ENCODE results near the gene TNRC6B.
"Not testable (repeated sequence)": the region's sequence is repeated elsewhere in the genome, so short reads cannot be mapped to it uniquely, and the experiment has no call there.

TNRC6B gene

DNA sequence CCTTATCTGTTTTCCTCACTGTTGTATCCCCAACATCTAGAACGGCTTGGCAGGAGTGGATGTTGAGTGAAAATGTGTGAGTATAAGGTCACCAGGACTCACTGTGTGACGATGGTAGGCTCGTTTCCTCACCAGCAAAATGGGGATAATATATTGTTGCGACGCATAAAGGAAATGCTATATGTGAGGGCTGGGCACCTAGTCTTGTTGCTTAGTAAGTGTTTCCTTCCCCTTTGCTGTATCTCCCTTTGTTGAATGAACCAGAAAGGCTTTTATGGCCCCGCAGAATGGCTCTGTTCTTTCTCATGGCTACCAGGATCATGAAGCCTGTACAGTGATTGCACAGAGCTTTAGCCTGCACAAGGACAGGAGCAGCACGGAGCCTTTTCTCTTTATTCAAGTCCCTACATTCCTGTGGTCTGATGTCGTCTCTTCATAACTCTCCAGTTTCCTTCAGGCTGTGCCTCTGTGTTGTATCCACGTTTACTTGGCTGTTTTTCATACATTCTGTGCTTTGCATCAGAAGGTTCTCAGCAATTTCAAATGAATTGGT, 5.4 kb downstream of the TNRC6B start:
- no peak for DNase-seq (ENCODE audit: low read depth)

- DNase-seq (ENCODE audit: low read depth): not testable (repeated sequence)
Observed at GRCh38 chr22:40183603-40184002, 5.9 kb downstream of the TNRC6B start.

GRCh38 chr22:40187389-40187788, 9.7 kb downstream of the TNRC6B start:
- DNase-seq (ENCODE audit: low read depth): no peak

- DNase-seq (ENCODE audit: low read depth): no peak
Observed at GRCh38 chr22:40189997-40190396, 12.3 kb downstream of the TNRC6B start.

- DNase-seq (ENCODE audit: low read depth): no peak
Observed at GRCh38 chr22:40190501-40190900, 12.8 kb downstream of the TNRC6B start.

- no peak for DNase-seq (ENCODE audit: low read depth)
Observed at GRCh38 chr22:40193429-40194421, 16.0 kb downstream of the TNRC6B start.

- DNase-seq (ENCODE audit: low read depth): no peak
Observed at GRCh38 chr22:40194656-40195055, 16.9 kb downstream of the TNRC6B start.

DNA sequence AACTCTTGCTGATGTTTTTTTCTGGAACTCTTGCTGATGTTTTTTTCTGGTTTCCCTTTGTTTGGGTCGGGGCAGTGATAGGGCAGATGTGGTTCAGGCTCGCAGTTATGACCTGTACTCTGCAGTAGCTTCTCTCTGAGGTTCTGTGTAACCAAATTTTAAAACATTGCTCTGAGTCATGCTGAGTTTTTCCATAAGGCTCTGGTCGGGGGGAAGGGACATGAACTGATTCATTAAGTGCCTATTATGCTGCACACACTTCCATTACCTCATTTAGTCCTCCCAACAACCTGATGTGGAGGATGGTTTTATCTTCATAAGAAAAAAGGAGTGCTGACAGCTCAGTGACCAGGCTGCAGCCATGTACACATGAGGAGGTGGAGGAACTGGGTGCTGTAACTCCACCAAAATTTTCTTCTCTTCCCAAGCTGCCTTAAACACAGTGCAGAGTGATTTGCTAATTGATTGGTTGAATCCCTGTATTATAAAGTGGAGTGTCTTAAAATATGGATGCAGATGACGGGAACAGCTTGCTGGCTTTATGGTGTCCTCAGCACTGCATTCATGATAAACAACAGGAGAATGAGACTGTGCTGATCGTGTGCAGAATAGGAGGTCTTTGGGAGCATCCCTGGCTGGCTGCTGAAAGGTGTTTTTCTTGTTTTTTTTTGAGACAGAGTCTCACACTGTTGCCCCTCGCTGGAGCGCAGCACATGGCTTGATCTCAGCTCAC, 19.1 kb downstream of the TNRC6B start:
- DNase-seq (ENCODE audit: low read depth): peak; percentile 83

DNA sequence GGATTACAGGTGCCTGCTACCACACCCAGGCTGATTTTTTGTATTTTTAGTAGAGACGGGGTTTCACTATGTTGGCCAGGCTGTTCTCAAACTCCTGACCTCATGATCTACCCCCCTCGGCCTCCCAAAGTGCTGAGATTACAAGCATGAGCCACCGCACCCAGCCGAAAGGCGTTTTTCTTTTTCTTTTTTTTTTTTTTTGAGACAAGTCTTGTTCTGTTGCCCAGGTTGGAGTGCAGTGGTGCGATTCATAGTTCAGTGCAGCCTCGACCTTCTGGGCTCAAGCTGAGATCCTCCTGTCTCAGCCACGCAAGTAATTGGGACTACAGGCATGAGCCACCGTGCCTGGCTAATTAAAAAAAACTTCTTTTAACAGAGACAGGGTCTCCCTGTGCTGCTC, 19.7 kb downstream of the TNRC6B start:
- not testable (repeated sequence) for DNase-seq (ENCODE audit: low read depth)

DNA sequence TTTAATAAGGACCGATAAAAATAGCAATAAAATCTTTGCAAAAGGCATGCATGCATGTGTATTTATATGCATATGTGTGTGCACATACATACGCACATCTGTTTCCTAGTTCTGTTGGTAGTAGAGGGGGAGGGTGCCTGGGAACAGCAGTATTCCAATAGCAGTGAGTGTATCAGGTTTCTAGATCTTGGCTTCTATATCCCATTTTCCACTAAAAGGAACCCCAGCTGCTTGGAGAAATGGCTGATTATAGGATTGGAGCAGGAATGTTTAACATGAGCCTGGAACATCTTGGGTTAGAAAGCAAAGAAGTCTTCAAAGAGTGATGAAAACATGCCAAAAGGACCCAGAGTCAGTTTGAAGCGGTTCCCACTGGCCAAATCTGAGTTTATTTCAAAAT, 21.0 kb downstream of the TNRC6B start:
- DNase-seq (ENCODE audit: low read depth): no peak

DNA sequence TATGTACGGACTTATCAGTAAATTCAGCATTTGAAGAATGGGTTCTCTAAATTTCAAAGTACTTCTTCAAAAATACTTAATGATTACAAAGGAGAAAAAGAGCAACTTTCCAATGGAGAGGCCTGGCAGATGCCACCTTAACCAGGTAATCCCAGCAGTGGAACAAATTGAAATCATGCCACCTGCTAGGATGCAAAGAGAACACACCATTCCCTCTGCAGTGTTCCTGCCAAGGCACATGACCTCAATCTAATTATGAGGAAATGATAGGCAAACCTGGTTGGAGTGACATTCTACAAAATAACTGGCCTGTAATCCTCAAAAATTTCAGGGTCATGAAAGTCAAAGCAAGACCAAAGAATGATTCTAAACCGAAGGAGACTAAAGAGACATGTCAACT, 21.5 kb downstream of the TNRC6B start:
- no peak for DNase-seq (ENCODE audit: low read depth)

- DNase-seq (ENCODE audit: low read depth): no peak
Observed at GRCh38 chr22:40199852-40200251, 22.1 kb downstream of the TNRC6B start.

DNA sequence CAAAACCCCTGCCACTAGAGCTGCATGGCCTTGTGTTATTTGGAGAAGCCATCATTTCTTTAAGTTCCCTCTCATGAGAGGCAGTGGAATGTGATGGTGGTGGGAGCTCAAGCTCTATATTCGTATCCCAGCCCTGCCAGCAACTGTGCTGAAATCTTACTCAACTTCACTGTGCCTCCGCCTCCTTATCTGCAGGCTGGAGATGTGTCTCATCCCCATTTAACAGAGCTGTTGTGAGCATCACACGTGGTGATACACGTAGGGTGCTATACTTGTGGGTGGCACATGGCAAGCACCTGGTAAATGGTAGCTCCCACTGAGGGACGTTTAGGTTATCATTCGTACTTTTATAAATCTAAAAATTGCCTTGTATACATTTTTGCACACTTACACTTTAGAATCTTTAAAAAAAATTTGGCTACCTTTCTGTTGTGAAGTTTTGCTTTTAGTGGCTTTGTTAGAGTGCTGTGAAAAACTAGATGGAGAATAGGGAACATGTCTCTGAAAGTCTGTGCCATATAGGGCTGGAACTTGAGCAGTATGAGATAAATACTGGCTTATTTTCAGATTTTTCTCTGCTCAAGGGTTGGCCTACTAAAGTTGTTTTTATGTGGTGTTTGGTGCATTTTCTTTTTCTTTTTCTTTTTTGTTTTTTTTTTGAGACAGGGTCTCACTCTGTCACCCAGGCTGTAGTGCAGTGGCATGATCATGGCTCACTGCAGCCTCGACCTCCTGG, 23.2 kb downstream of the TNRC6B start:
- DNase-seq (ENCODE audit: low read depth): no peak

DNA sequence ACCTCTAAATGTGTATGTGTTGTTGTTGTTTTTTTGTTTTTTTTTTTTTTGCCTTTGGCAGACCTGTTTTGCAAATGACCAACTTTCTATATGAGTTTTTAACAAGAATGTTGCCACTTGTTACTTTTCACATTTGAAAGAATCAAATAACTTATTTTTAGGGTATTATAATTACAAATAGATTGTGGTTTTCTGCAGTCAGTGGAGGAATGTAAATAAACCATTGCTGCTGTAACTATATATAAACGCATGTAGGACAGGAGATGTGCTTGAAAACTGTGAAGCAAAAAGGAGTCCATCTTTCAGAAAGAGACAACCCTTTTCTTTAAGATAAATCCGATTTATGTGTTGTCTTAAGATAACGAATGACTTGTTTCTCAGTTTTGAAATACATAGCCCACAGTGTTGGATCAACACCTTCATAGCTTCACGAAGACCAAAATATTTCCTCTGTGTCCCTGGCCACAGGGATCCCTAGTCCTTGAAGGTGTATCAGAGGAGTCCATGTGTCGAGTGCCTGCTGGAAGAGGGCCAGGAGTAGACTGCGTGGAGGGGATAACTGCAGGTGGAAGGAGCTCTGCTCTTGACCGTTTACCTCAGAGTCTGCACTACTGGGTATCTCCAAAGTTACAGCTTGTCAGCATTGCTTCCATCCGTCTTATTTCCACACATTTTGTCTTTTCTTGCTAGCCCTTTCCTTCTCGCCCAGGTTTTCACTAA, 24.7 kb downstream of the TNRC6B start:
- no peak for DNase-seq (ENCODE audit: low read depth)

GRCh38 chr22:40203572-40203971, 25.8 kb downstream of the TNRC6B start:
- no peak for DNase-seq (ENCODE audit: low read depth)

DNA sequence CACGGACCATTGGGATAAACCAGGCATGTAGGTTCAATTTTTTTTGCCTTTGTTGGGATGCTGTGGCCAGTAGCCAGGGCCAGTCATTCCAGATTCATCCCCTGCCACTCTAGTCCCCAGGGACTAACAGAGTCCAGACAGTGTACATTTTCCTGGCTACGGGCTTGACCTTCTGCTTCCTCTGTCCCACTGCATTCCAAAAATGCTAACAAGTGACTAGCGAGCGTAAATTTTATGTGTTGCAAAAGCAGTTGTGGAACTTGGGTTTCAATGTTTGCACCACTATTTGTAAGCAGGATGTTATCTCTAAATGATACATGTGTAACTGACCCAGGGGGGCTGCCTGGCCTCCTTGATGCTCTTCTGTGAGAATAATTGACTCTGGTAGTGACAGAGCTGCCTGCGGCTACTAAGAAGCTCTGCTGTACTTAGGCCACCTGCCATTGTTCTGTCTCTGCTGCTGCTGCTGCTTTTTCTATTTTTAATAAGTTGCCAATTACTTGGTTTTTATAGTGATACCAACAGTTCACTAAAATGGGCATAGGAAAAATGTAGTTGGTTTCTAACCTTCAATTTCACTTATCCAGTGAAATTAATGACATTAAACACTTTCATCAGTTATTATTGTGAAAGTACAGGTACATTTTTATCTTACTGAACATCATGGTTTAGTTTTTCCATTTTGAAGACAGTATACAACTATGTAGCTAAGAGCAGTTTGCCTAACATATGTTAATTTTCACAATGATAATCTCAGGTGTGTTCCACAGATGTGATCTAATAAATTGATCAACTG, 26.8 kb downstream of the TNRC6B start:
- DNase-seq (ENCODE audit: low read depth): peak; percentile 61

DNA sequence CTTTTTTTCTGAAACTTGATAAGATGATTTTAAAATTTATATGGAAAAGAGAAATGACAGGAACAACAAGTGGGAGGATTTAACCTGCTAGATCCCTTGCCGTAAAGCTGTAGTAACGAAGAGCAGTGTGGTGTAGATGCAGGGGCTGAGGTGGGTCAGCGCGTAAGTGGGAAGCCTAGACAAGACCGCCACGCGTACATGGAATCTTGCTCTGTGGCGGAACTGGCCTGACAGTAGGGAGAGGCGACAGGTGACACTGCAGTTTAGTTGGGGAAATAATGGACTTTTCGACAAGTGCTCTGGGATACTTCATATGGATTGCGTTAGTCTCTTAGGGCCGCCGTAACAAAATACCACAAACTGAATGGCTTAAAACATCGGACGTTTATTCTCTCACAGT, 28.8 kb downstream of the TNRC6B start:
- no peak for DNase-seq (ENCODE audit: low read depth)

- DNase-seq (ENCODE audit: low read depth): no peak
Observed at GRCh38 chr22:40210818-40211217, 33.1 kb downstream of the TNRC6B start.

- no peak for DNase-seq (ENCODE audit: low read depth)
Observed at GRCh38 chr22:40211476-40212054, 33.8 kb downstream of the TNRC6B start.

DNA sequence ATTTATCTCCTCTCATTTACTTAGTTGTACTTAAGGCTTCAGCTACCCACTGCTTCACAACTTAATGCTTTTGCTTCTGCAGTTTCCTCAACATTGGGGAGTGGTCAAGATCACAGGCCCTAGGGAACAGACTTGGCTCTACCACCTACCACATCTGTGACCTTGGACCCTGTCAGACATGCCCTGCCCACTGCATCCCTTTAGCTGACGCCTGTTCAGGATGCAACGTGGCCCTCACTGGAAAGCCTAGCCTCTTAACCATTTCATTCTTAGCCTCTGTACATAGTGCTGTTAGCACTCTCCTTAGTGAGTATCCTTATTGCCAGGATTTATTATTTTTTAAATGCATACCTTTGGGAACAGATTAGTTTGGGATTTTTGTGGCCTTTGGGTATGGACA, 34.4 kb downstream of the TNRC6B start:
- DNase-seq (ENCODE audit: low read depth): no peak
